Left forelimb (tissue), 1 donor: ENCODE measurements around the gene PSMC3.

Experiments
- DNase-seq: peaks from one replicate; pipeline ENCODE4 v3.0.0-alpha.2; 2018; ENCODE audit warnings: low spot score

PSMC3 gene

DNA sequence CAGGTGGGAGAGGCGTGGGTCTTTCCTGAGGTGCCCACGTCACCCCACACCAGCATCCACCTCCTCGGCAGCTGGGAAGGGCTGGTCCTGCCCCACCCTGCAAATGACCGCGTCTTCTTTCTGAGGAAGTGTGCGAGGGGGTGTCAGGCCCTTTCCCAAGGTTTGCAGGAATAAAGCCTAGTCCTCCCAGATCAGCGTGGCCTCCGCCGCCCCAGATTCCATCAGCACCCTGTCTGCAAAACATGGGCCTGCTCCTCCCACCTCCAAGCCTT lies 32.3 kb downstream of the PSMC3 start:
- no peak for DNase-seq

- no peak for DNase-seq
Observed at GRCh38 chr11:47393163-47394049, 32.8 kb downstream of the PSMC3 start.

GRCh38 chr11:47392546-47393162 lies 33.6 kb downstream of the PSMC3 start:
- no peak for DNase-seq

- no peak for DNase-seq
Observed at GRCh38 chr11:47391711-47392432, 34.4 kb downstream of the PSMC3 start.

DNA sequence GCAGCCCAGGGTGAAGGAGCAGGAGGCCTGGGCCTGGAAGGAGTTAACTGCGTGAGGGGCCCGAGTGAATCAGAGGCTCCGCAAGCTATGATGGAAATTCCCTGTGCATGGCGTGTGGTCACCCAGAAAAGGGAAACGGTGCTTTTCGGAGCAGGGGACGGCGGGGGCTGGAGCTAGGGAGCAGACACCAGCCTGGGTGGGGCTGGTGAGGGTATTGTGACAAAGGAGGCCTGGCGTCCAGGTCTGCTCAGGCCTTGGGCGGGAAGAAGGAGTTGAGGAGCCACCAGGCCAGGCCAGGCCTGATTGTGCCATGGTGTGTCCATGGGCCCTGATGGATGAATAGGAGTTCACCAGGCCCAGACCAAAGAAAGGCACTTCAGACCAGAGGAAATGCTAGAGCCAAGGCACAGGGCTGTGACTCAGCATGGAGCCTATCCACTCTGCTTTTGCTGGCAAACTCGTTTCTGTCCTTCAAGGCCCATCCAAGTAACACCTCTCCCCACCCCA lies 35.1 kb downstream of the PSMC3 start:
- no peak for DNase-seq

DNA sequence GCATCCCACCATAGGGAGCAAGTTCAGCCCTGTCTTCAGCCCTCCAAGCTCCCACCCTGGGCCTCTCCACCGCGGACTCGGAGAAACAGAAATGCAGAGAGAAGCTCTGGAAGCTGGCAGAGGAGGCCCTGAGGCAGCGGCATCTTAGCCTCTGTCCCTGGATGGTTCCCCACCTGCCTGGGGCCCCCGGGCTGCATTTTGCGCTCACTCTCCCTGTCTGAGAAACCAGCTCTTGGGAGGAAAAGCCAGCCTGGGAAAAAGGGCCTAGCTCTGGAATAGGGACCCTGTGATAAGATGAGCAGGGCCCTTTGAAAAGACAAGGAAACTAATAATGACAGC lies 35.8 kb downstream of the PSMC3 start:
- no peak for DNase-seq

DNA sequence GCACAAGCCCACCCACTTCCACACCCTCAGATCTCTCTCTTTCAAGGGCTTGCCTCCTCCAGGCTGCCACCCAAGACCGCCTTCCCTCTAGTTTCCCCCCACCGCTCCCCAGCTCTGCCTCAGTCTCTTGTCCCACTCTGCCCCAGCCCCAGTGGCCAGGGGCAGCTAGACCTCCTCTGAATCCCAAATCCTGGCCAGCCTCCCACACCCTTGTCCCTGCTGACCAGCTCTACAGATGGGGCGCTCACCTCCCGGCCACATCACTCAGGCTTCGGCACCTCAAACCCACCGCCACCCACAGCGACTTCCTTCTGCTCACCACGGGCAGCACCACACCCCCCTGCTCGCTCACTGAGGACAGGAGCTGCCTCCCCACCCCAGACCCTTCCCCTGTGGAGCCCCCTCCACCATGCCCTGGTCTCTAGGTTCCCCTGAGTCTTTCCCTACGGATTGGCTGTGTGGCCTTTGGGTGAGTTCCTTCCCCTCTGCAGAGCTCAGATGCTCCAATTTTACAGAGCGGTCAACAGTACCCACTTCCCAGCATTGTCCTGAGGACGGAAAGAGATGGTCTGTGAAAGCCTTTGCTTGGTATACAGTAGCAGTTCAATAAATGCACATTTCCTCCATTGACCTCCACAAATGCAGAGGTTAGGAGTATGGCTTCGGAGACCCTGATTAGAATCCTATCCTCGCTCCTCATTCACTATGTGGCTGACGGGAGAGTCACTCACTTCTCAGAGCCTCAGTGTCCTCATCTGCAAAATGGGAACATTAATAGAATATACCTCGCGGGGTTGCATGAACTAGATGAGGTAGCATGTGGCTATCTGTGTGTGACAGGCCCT lies 36.4 kb downstream of the PSMC3 start:
- no peak for DNase-seq

GRCh38 chr11:47388697-47389576 lies 37.3 kb downstream of the PSMC3 start:
- DNase-seq = no peak

DNA sequence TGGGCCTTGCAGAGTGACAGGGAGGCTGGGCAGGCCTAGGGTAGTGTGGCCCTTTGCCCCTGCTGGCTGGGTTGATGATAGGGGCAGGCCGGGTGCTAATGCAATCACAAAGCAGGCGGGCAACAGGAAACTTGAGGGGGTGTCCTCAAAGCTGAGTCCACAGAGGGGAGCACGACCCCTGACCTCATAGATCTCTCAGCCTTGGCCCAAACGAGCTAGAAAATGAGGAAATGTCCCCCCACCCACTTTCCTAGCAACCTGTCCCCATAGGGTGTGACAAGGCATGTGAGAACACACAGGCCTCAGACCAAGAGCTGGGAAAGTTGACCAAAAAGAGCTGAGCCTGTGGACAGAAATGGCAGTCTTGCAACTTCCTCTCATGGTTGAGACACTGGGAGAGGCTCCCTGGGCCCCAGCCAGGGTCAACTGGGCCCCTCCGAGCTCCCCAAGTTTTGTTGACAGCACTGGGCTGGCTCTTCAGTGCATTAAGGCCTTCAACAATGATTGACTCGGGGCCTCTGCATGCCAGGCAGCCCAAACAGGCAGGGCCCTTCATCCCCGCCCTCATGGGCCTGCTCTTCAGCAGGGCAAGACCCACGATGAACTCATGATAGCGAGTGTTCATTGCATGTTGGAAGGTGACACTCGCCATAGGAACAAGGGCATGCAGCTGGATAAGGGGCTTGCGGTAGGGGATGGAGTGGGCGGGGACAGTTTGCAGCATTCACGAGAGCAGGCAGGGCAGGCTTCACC lies 38.1 kb downstream of the PSMC3 start:
- no peak for DNase-seq

- no peak for DNase-seq
Observed at GRCh38 chr11:47384498-47384897, 41.7 kb downstream of the PSMC3 start.

GRCh38 chr11:47383071-47383470 lies 43.2 kb downstream of the PSMC3 start:
- DNase-seq = no peak

DNA sequence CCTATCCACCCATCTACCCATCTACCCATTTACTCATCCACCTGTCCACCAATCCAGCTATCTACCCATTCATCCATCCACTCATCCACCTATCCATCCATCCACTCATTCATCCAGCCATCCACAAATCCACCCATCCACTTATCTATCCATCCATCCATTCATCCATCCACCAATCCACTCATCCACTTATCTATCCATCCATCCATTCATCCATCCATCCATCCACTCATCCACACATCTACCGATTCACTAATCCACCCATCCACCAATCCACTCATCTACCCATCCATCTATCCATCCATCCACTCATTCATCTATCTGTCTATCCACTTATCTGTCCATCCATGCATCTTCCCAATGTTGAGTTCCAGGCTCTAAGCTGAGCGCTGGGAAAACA lies 46.2 kb downstream of the PSMC3 start:
- no peak for DNase-seq

DNA sequence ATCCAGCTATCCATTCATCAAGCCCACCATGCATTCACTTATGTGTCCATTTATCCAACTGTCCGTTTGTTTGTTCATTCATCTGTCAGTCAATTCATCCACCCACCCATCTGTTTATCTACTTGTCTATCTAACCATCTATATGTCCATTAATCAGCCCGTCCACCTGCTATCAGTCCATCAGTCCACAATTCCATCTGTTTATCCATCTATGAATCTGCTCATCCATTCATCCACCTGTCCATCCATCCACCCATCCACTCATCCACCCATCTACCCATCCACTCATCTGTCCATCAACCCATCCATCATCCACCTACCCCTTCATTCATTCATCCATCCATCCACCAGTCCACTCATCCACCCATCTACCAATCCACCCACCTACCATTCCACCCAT lies 46.9 kb downstream of the PSMC3 start:
- DNase-seq = no peak

GRCh38 chr11:47378836-47379170 lies 47.4 kb downstream of the PSMC3 start:
- DNase-seq = no peak

DNA sequence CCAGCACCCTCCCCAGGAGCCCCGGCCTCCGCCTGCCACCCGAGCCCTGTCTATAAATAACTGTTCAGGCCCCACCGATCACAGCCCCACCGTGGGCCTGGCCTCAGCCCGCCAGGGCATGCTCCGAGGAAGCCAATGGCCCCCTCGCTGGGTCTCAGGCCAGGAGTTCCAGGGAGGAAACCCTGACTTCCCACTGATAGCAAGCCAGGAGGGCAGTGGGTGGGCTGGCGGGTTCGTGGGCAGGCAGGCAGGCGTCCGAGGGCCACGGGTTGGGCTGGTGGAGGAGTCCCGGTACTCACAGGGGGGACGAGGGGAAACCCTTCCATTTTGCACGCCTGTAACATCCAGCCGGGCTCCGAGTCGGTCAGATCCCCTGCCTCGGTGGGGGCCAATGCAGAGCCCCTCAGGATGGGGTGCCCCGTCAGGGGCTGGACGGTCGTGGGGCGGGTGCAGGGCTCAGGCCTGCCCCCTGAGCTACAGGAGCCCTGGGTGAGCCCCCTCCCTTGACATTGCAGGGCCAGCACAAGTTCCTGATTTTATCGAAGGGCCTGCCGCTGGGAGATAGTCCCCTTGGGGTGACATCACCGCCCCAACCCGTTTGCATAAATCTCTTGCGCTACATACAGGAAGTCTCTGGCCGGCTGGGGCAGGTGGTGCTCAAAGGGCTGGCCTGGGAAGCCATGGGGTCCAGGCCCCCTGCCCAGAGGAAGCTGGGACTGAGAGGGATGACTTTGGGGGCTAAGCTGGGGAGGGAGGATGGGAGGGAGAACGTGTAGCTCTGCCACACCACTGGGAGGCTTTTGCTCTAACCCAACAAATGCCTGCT lies 48.0 kb downstream of the PSMC3 start, which contains the start of gene SPI1:
SPI1 (minus strand) TSS at position 538 of the 826 bp plus-strand sequence; CDS start at position 344, 194 bp downstream.
- DNase-seq = no peak

GRCh38 chr11:47377571-47378009 lies 48.6 kb downstream of the PSMC3 start:
- no peak for DNase-seq

GRCh38 chr11:47376525-47377371 lies 49.5 kb downstream of the PSMC3 start:
- no peak for DNase-seq

DNA sequence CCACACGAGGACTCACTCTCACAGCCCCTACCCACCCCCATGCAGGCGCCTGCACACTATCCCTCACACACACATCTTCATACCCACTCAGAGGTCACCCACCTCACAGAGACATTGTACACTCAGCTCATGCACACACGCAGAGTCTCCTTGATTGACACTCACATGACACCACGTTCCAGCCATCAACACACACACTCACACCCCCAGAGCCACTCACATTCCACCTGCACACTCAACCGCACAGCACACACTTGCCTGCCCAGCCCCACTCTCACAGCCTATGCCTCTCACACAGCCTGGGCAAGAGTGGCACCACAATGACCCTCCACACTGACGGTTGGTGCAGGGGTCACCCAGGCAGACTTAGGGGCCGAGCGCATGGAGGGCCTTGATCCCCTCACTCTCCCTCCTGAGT lies 50.1 kb downstream of the PSMC3 start:
- no peak for DNase-seq
